Stimulated activated CD4-positive, alpha-beta T cell treated with anti-CD3 and anti-CD28 coated beads, Interleukin-4, amount 100 ng/mL, for 1 hour (primary cell): ENCODE data around the gene GRK4.

Experiments used
- DNase-seq: peaks from one replicate; pipeline ENCODE4 v3.0.0-alpha.2; 2020

Gene GRK4

DNA sequence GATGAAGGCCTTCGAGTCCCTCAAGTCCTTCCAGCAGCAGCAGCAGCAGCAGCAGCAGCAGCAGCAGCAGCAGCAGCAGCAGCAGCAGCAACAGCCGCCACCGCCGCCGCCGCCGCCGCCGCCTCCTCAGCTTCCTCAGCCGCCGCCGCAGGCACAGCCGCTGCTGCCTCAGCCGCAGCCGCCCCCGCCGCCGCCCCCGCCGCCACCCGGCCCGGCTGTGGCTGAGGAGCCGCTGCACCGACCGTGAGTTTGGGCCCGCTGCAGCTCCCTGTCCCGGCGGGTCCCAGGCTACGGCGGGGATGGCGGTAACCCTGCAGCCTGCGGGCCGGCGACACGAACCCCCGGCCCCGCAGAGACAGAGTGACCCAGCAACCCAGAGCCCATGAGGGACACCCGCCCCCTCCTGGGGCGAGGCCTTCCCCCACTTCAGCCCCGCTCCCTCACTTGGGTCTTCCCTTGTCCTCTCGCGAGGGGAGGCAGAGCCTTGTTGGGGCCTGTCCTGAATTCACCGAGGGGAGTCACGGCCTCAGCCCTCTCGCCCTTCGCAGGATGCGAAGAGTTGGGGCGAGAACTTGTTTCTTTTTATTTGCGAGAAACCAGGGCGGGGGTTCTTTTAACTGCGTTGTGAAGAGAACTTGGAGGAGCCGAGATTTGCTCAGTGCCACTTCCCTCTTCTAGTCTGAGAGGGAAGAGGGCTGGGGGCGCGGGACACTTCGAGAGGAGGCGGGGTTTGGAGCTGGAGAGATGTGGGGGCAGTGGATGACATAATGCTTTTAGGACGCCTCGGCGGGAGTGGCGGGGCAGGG, 111.7 kb downstream of the GRK4 start:
- peak; percentile 49 for DNase-seq

DNA sequence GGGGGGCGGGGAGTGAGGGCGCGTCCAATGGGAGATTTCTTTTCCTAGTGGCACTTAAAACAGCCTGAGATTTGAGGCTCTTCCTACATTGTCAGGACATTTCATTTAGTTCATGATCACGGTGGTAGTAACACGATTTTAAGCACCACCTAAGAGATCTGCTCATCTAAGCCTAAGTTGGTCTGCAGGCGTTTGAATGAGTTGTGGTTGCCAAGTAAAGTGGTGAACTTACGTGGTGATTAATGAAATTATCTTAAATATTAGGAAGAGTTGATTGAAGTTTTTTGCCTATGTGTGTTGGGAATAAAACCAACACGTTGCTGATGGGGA, 112.2 kb downstream of the GRK4 start:
- DNase-seq = no peak

DNA sequence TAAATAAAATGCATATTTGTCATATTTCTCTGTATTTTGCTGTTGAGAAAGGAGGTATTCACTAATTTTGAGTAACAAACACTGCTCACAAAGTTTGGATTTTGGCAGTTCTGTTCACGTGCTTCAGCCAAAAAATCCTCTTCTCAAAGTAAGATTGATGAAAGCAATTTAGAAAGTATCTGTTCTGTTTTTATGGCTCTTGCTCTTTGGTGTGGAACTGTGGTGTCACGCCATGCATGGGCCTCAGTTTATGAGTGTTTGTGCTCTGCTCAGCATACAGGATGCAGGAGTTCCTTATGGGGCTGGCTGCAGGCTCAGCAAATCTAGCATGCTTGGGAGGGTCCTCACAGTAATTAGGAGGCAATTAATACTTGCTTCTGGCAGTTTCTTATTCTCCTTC, 114.4 kb downstream of the GRK4 start:
- no peak for DNase-seq

GRCh38 chr4:3079694-3080123, 116.3 kb downstream of the GRK4 start:
- DNase-seq = no peak

- DNase-seq = no peak
Observed at GRCh38 chr4:3082925-3083515, 119.6 kb downstream of the GRK4 start.

GRCh38 chr4:3083732-3084131, 120.4 kb downstream of the GRK4 start:
- DNase-seq = no peak

GRCh38 chr4:3085948-3086670, 122.7 kb downstream of the GRK4 start:
- no peak for DNase-seq

DNA sequence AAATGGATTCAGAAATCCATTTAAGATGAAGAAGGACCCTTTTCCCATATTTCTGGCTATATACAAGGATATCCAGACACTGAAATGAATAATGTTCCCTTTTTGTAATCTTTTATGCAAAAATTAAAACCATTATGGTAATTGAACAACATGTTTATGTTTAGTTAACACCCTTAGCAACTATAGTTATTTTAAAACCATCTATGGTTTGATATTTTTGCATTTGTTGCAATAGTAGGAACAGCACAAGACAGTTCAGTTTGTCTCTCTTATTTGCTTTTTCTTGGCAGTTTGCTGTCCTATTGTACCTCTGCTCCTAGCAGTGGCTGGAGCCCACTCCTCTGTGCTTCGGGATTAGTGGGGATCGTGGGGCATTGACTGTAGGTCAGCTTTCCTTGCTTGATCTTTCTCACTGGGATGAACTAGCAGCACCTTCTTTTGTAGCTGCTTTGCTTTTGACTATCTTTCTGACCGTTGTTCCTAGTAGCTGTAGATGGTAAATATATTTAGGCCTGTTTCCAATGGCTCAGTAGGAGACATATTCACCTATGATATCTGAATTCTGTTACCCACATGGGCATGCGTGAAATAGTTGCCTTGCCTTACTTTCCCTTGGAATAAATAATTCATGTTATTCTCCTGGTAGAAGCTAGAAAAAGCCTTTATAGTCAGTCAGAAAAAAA, 123.9 kb downstream of the GRK4 start:
- no peak for DNase-seq
